RWPE1 (cell line): ENCODE data around the gene LDLRAD4.

Experiments
- CTCF ChIA-PET: fragments of 350-600 bp; sonication (Branson Sonifier 250); formaldehyde crosslinking; extraction: SDS; loops from one replicate; lab custom pipeline; 2021; lab: Yijun Ruan, JAX
- POLR2A ChIA-PET: fragments of 400-600 bp; formaldehyde crosslinking; extraction: SDS; loops from one replicate; lab custom pipeline; 2020; ENCODE audit warnings: antibody characterized with exemption; ENCODE audit not compliant: low non-redundant PET; lab: Yijun Ruan, JAX
- DNase-seq: peaks from one replicate; pipeline ENCODE4 v3.0.0; 2012; ENCODE audit warnings: low spot score
- H3K27ac ChIP-seq: fragments of 450-650 bp; 2 replicates; pipeline ENCODE4 v1.5.1; 2017
- TF ChIP-seq, protein P1 (sequence below): fragments of 450-650 bp; conservative IDR thresholded peaks from 2 replicates; pipeline ENCODE4 v1.5.1; 2017; ENCODE audit warnings: low read depth, mild to moderate bottlenecking

LDLRAD4 gene

DNA sequence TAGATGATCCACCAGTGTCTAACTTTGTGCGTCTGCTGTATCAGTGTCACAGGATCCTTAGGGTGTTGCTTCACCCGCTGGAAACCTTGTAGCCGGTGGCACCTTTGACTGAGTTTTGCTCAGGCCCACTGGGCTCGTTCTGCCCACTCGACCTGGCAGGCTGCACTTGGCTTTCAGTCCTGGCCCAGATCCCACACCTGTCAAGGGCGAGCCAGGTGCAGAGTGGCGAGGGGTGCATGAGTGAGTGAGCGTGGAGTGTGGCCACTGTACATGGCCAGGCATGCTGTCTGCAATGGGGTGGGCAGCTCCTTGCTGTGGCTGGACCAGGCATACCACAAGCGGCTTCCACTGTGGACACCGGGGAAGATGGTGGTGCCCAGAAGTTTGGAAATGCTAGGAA is 328.8 kb downstream of the LDLRAD4 start:
- no peak overlapping the region for H3K27ac ChIP-seq
- no peak for DNase-seq
- POLR2A ChIA-PET, result no interaction called here
- TF ChIP-seq, protein P1, sequence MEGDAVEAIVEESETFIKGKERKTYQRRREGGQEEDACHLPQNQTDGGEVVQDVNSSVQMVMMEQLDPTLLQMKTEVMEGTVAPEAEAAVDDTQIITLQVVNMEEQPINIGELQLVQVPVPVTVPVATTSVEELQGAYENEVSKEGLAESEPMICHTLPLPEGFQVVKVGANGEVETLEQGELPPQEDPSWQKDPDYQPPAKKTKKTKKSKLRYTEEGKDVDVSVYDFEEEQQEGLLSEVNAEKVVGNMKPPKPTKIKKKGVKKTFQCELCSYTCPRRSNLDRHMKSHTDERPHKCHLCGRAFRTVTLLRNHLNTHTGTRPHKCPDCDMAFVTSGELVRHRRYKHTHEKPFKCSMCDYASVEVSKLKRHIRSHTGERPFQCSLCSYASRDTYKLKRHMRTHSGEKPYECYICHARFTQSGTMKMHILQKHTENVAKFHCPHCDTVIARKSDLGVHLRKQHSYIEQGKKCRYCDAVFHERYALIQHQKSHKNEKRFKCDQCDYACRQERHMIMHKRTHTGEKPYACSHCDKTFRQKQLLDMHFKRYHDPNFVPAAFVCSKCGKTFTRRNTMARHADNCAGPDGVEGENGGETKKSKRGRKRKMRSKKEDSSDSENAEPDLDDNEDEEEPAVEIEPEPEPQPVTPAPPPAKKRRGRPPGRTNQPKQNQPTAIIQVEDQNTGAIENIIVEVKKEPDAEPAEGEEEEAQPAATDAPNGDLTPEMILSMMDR, result no peak
- CTCF ChIA-PET, result interaction anchor here (0.7 kb wide), 2 partner anchors 86 to 506 kb away, joined by 3 read pairs; no protein-coding TSS in a partner anchor

- no peak overlapping the region for H3K27ac ChIP-seq
- ChIA-PET POLR2A (no interaction called here), CTCF (interaction anchor here (0.7 kb wide), 1 partner anchor 87 kb away, joined by 3 read pairs; no protein-coding TSS in a partner anchor)
- no peak for DNase-seq
- TF ChIP-seq, protein P1, result no peak
Observed at GRCh38 chr18:13548106-13548819, 329.7 kb downstream of the LDLRAD4 start.

DNA sequence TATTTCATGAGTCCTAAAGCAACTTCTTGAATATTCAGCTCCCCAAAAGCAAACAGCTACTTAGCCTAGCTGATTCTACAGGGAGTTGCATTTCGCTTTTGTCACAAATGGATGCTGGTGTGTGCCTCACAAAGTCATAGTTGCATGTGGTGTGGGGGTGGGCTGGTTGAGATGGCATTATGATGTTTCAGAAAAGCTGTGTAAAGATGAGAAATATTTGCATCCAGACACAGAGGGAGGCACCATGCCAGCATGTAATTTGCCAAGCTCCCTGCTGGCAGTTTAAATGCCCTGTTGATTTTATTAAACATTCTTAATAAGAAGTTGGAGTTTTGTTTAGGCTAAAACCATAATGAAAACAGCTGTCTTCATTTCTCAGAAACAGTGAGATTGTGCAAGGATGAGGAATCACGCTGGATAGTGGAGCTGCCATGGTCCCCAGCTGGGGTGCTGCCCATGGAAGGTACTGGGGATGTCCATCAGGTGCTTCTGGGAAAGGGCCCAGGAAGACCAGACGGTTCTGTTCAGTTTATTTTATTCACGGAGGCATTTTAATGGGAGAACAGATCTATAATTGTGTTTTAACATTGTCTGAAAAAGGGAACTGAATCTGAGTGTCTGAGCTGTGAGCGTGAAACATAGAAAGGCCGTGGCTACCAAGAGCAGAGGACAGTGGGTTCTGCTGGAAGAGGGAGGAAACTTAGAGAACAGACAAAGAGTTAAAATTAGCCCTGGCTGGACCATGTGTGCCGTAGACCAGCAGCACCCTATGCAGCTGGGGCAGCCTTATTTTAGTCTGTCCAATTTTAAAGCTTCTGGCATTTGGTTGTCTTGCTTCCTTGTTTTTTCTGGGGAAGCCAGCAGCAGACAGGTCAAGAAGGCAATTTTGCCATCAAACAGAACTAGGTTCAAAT is 330.7 kb downstream of the LDLRAD4 start:
- H3K27ac ChIP-seq, result no peak overlapping the region
- no peak for DNase-seq
- CTCF ChIA-PET, result no interaction called here
- POLR2A ChIA-PET, result no interaction called here
- TF ChIP-seq, protein P1, result no peak

- POLR2A ChIA-PET, result no interaction called here
- H3K27ac ChIP-seq, result no peak overlapping the region
- TF ChIP-seq, protein P1, result no peak
- CTCF ChIA-PET, result no interaction called here
- no peak for DNase-seq
Observed at GRCh38 chr18:13549880-13550232, 331.3 kb downstream of the LDLRAD4 start.

- ChIA-PET CTCF (no interaction called here), POLR2A (no interaction called here)
- TF ChIP-seq, protein P1, result no peak
- no peak overlapping the region for H3K27ac ChIP-seq
- DNase-seq, result no peak
Observed at GRCh38 chr18:13550418-13551304, 332.1 kb downstream of the LDLRAD4 start.

GRCh38 chr18:13551305-13551603 is 332.7 kb downstream of the LDLRAD4 start:
- POLR2A ChIA-PET, result no interaction called here
- no peak overlapping the region for H3K27ac ChIP-seq
- TF ChIP-seq, protein P1, result no peak
- DNase-seq, result no peak
- CTCF ChIA-PET, result interaction anchor here (0.6 kb wide), 1 partner anchor 250 kb away, joined by 3 read pairs; no protein-coding TSS in a partner anchor
